K562 (cell line): ENCODE measurements around the gene RFESD. TPM values are rescaled to one million over a fixed set of nuclear protein-coding genes. Genes with fewer than 3 reads are reported as not detected.
A peak's percentile ranks its signal among the peaks of the same experiment; 100 is the strongest.

ENCODE experiments used
- BHLHE40 ChIP-seq: IDR thresholded peaks from 2 replicates; pipeline ENCODE4 v1.6.1; 2011; ENCODE audit warnings: low read length, improper control_type of control experiment
- FOXJ2 ChIP-seq: fragments of 200-800 bp; sonication (Bioruptor generic); IDR thresholded peaks from 2 replicates; pipeline ENCODE4 v1.6.1; 2016; ENCODE audit warnings: missing genetic modification characterization, missing compliant biosample characterization
- ZBTB1 ChIP-seq: sonication (generic); formaldehyde crosslinking; IDR thresholded peaks from 2 replicates; pipeline ENCODE4 v1.8.1; 2023; ENCODE audit warnings: missing genetic modification reagents, low read depth, mild to moderate bottlenecking, borderline replicate concordance
- ZNF785 ChIP-seq: fragments of 250-450 bp; sonication (Bioruptor Pico); IDR thresholded peaks from 2 replicates; pipeline ENCODE4 v1.4.0; 2020; ENCODE audit warnings: mild to moderate bottlenecking
- polyA plus RNA-seq, 8 experiments: library from polyadenylated mRNA; depleted of rRNA in 4 of 8; stranded (reverse) in 5 of 8; unstranded in 3 of 8; fragments of >200 nt; fragmentation: Nextera tagmentation in 2 of 8; fragmentation: Illumina TruSeq in 1 of 8; extraction: Ambion mirVana in 2 of 8; extraction: Trizol in 1 of 8; gene quantifications; 2 replicates each; pipeline versions ENCODE4 v1.2.1 to v1.2.3, GENCODE V29; 2011 to 2014; ENCODE audit warnings: inconsistent platforms in 1 of 8, missing spikeins in 1 of 8
- total RNA-seq, 7 experiments: library from RNA; depleted of rRNA in 6 of 7; stranded (reverse); fragments of >200 nt in 6 of 7; fragmentation: Illumina TruSeq in 2 of 7; extraction: Trizol in 2 of 7; gene quantifications; 2 replicates each; pipeline versions ENCODE4 v1.2.1 to v1.2.3, GENCODE V29; 2011 to 2021; ENCODE audit warnings: low replicate concordance in 1 of 7
- TF ChIP-seq, protein P1 (sequence below), 2 experiments: fragments of 450-650 bp; conservative IDR thresholded peaks; 2 replicates each; pipeline ENCODE4 v1.6.1; 2017; ENCODE audit warnings: mild to moderate bottlenecking in 2 of 2, moderate library complexity in 2 of 2
- TF ChIP-seq, protein P2 (sequence below): fragments of 250-450 bp; sonication (Bioruptor Pico); IDR thresholded peaks from 2 replicates; pipeline ENCODE4 v1.5.1; 2021; ENCODE audit warnings: mild to moderate bottlenecking
- TF ChIP-seq, protein P3 (sequence below), 2 experiments: IDR thresholded peaks in 1 of 2; conservative IDR thresholded peaks in 1 of 2; 2 replicates each; pipeline ENCODE4 v1.6.1; 2016; ENCODE audit warnings: low read depth in 2 of 2, mild to moderate bottlenecking in 1 of 2, missing compliant biosample characterization in 1 of 2, missing genetic modification characterization in 1 of 2, moderate library complexity in 1 of 2
- TF ChIP-seq, protein P4 (sequence below): fragments of 200-600 bp; sonication (generic); IDR thresholded peaks from one replicate; pipeline ENCODE4 v1.6.1; 2012; ENCODE audit warnings: mild to moderate bottlenecking, low read depth, low read length, inconsistent platforms

Gene RFESD
- total and polyA plus RNA-seq, 9 of the 15 experiments (the other 6 are each of a cell fraction or from before 2014, with no cell fraction given) = 62.3 to 600 (median 140) TPM

GRCh38 chr5:95631255-95631958 is 15.2 kb upstream of the RFESD start (continued):
- TF ChIP-seq, protein P1, sequence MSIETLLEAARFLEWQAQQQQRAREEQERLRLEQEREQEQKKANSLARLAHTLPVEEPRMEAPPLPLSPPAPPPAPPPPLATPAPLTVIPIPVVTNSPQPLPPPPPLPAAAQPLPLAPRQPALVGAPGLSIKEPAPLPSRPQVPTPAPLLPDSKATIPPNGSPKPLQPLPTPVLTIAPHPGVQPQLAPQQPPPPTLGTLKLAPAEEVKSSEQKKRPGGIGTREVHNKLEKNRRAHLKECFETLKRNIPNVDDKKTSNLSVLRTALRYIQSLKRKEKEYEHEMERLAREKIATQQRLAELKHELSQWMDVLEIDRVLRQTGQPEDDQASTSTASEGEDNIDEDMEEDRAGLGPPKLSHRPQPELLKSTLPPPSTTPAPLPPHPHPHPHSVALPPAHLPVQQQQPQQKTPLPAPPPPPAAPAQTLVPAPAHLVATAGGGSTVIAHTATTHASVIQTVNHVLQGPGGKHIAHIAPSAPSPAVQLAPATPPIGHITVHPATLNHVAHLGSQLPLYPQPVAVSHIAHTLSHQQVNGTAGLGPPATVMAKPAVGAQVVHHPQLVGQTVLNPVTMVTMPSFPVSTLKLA (conservative IDR thresholded peaks at IDR 0.05) = peak in 1 of 2 experiments; percentile 3; a peak in 1 of 4 replicates
- peak; percentile 27; the same call in 1 of the 2 replicates for TF ChIP-seq BHLHE40
- TF ChIP-seq, protein P2, sequence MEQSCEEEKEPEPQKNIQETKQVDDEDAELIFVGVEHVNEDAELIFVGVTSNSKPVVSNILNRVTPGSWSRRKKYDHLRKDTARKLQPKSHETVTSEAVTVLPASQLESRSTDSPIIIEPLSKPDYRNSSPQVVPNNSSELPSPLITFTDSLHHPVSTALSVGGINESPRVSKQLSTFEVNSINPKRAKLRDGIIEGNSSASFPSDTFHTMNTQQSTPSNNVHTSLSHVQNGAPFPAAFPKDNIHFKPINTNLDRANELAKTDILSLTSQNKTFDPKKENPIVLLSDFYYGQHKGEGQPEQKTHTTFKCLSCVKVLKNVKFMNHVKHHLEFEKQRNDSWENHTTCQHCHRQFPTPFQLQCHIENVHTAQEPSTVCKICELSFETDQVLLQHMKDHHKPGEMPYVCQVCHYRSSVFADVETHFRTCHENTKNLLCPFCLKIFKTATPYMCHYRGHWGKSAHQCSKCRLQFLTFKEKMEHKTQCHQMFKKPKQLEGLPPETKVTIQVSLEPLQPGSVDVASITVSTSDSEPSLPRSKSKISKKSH (CRISPR knock-in tag) = no peak
- no peak for TF ChIP-seq ZNF785 (CRISPR knock-in tag)
- TF ChIP-seq, protein P3, sequence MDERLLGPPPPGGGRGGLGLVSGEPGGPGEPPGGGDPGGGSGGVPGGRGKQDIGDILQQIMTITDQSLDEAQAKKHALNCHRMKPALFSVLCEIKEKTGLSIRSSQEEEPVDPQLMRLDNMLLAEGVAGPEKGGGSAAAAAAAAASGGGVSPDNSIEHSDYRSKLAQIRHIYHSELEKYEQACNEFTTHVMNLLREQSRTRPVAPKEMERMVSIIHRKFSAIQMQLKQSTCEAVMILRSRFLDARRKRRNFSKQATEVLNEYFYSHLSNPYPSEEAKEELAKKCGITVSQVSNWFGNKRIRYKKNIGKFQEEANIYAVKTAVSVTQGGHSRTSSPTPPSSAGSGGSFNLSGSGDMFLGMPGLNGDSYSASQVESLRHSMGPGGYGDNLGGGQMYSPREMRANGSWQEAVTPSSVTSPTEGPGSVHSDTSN (CRISPR knock-in tag; IDR thresholded peaks at IDR 0.05; ENCODE audit: low read depth) = no peak
- TF ChIP-seq, protein P3 (tag; conservative IDR thresholded peaks at IDR 0.05; ENCODE audit: low read depth) = 0 out of 2 replicates have a peak, but pooled peaks have one; percentile 41
- TF ChIP-seq FOXJ2 (tag) = peak; percentile 32; the same call in 1 of the 2 replicates
- TF ChIP-seq ZBTB1 (CRISPR knock-in tag) = no peak
- TF ChIP-seq, protein P4, sequence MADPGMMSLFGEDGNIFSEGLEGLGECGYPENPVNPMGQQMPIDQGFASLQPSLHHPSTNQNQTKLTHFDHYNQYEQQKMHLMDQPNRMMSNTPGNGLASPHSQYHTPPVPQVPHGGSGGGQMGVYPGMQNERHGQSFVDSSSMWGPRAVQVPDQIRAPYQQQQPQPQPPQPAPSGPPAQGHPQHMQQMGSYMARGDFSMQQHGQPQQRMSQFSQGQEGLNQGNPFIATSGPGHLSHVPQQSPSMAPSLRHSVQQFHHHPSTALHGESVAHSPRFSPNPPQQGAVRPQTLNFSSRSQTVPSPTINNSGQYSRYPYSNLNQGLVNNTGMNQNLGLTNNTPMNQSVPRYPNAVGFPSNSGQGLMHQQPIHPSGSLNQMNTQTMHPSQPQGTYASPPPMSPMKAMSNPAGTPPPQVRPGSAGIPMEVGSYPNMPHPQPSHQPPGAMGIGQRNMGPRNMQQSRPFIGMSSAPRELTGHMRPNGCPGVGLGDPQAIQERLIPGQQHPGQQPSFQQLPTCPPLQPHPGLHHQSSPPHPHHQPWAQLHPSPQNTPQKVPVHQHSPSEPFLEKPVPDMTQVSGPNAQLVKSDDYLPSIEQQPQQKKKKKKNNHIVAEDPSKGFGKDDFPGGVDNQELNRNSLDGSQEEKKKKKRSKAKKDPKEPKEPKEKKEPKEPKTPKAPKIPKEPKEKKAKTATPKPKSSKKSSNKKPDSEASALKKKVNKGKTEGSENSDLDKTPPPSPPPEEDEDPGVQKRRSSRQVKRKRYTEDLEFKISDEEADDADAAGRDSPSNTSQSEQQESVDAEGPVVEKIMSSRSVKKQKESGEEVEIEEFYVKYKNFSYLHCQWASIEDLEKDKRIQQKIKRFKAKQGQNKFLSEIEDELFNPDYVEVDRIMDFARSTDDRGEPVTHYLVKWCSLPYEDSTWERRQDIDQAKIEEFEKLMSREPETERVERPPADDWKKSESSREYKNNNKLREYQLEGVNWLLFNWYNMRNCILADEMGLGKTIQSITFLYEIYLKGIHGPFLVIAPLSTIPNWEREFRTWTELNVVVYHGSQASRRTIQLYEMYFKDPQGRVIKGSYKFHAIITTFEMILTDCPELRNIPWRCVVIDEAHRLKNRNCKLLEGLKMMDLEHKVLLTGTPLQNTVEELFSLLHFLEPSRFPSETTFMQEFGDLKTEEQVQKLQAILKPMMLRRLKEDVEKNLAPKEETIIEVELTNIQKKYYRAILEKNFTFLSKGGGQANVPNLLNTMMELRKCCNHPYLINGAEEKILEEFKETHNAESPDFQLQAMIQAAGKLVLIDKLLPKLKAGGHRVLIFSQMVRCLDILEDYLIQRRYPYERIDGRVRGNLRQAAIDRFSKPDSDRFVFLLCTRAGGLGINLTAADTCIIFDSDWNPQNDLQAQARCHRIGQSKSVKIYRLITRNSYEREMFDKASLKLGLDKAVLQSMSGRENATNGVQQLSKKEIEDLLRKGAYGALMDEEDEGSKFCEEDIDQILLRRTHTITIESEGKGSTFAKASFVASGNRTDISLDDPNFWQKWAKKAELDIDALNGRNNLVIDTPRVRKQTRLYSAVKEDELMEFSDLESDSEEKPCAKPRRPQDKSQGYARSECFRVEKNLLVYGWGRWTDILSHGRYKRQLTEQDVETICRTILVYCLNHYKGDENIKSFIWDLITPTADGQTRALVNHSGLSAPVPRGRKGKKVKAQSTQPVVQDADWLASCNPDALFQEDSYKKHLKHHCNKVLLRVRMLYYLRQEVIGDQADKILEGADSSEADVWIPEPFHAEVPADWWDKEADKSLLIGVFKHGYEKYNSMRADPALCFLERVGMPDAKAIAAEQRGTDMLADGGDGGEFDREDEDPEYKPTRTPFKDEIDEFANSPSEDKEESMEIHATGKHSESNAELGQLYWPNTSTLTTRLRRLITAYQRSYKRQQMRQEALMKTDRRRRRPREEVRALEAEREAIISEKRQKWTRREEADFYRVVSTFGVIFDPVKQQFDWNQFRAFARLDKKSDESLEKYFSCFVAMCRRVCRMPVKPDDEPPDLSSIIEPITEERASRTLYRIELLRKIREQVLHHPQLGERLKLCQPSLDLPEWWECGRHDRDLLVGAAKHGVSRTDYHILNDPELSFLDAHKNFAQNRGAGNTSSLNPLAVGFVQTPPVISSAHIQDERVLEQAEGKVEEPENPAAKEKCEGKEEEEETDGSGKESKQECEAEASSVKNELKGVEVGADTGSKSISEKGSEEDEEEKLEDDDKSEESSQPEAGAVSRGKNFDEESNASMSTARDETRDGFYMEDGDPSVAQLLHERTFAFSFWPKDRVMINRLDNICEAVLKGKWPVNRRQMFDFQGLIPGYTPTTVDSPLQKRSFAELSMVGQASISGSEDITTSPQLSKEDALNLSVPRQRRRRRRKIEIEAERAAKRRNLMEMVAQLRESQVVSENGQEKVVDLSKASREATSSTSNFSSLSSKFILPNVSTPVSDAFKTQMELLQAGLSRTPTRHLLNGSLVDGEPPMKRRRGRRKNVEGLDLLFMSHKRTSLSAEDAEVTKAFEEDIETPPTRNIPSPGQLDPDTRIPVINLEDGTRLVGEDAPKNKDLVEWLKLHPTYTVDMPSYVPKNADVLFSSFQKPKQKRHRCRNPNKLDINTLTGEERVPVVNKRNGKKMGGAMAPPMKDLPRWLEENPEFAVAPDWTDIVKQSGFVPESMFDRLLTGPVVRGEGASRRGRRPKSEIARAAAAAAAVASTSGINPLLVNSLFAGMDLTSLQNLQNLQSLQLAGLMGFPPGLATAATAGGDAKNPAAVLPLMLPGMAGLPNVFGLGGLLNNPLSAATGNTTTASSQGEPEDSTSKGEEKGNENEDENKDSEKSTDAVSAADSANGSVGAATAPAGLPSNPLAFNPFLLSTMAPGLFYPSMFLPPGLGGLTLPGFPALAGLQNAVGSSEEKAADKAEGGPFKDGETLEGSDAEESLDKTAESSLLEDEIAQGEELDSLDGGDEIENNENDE = no peak
